Measurements from ENCODE around the gene MYH14.

Gene MYH14

GRCh38 chr19:50203281-50204080 lies at the start of gene MYH14:
TSS of gene MYH14 (plus strand) at chr19:50203622. CDS start at chr19:50210366, 6,744 bp downstream.
- no peak for TF ChIP-seq CTCF (IDR thresholded peaks at IDR 0.05; ENCODE audit: borderline replicate concordance, control extremely low read depth, extremely low read depth, insufficient read depth, missing control alignments)
- DNase-seq (ENCODE audit: low spot score) = no peak
- in situ Hi-C loops (cut with MboI; ENCODE audit: low sequenced_read_pairs, unreplicated experiment) = no loop called here

DNA sequence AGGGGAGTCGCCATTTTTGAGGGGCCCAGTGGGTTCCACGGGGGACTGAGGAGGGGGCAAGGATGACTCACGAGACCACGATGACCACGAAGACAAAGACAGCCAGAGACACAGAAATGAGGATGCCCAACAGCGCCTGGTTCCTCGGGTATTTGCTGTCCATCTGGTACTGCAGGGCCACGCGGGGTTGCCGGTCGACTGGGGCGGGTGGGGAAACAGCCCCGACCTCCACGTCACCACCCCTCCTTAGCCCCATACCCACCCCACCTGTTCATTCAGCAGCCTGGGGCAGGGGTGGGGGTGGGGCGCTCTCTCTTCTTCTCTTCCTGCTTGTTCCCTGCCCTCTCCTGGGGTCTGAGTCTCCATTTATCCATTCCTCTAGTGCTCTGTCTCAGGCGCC lies 48.9 kb upstream of the MYH14 start:
- in situ Hi-C loops (cut with MboI; ENCODE audit: low sequenced_read_pairs, unreplicated experiment) = no loop called here
- DNase-seq (ENCODE audit: low spot score) = no peak
- TF ChIP-seq CTCF (IDR thresholded peaks at IDR 0.05; ENCODE audit: borderline replicate concordance, control extremely low read depth, extremely low read depth, insufficient read depth, missing control alignments) = no peak

GRCh38 chr19:50155520-50156109 lies 47.8 kb upstream of the MYH14 start:
- in situ Hi-C loops (cut with MboI; ENCODE audit: low sequenced_read_pairs, unreplicated experiment) = no loop called here
- no peak for DNase-seq (ENCODE audit: low spot score)
- TF ChIP-seq CTCF (IDR thresholded peaks at IDR 0.05; ENCODE audit: borderline replicate concordance, control extremely low read depth, extremely low read depth, insufficient read depth, missing control alignments) = no peak

GRCh38 chr19:50158577-50158976 lies 44.8 kb upstream of the MYH14 start:
- DNase-seq (ENCODE audit: low spot score) = no peak
- no peak for TF ChIP-seq CTCF (IDR thresholded peaks at IDR 0.05; ENCODE audit: borderline replicate concordance, control extremely low read depth, extremely low read depth, insufficient read depth, missing control alignments)
- in situ Hi-C loops (cut with MboI; ENCODE audit: low sequenced_read_pairs, unreplicated experiment) = no loop called here

GRCh38 chr19:50159078-50159477 lies 44.3 kb upstream of the MYH14 start:
- no peak for TF ChIP-seq CTCF (IDR thresholded peaks at IDR 0.05; ENCODE audit: borderline replicate concordance, control extremely low read depth, extremely low read depth, insufficient read depth, missing control alignments)
- DNase-seq (ENCODE audit: low spot score) = no peak
- in situ Hi-C loops (cut with MboI; ENCODE audit: low sequenced_read_pairs, unreplicated experiment) = no loop called here

- in situ Hi-C loops (cut with MboI; ENCODE audit: low sequenced_read_pairs, unreplicated experiment) = no loop called here
- no peak for TF ChIP-seq CTCF (IDR thresholded peaks at IDR 0.05; ENCODE audit: borderline replicate concordance, control extremely low read depth, extremely low read depth, insufficient read depth, missing control alignments)
- DNase-seq (ENCODE audit: low spot score) = no peak
Observed at GRCh38 chr19:50162988-50163387, 40.4 kb upstream of the MYH14 start, which contains the start of gene IZUMO2. TSS of gene IZUMO2 (minus strand) at chr19:50163281. CDS start at chr19:50163194, 87 bp downstream.

Measured in GM13976 (cell line).